Thoracic aorta (tissue), 2 donors: ENCODE measurements around the gene CNDP1. TPM values are rescaled to one million over a fixed set of nuclear protein-coding genes. Genes with fewer than 3 reads are reported as not detected.

Experiments used
- ATAC-seq: fragments of 150-250 bp; one replicate; pipeline ENCODE4 v1.8.0; 2017; ENCODE audit warnings: low read depth; ENCODE audit not compliant: insufficient number of reproducible peaks, low FRiP score
- DNase-seq: peaks from one replicate; pipeline ENCODE4 v3.0.0-alpha.2; 2020; ENCODE audit warnings: low spot score
- H3K27ac ChIP-seq, 2 donors: fragments of 200-600 bp; sonication (generic); 1 replicate in 1 of 2; 2 replicates in 1 of 2; pipeline ENCODE4 v1.5.1; 2016; ENCODE audit warnings: mild to moderate bottlenecking in 2 of 2, moderate library complexity in 2 of 2
- H3K27me3 ChIP-seq: fragments of 200-600 bp; sonication (generic); replicated peaks from 2 replicates; pipeline ENCODE4 v1.6.0; 2016; ENCODE audit warnings: mild to moderate bottlenecking; ENCODE audit not compliant: insufficient read depth
- H3K36me3 ChIP-seq: fragments of 200-600 bp; sonication (generic); one replicate; pipeline ENCODE4 v1.5.1; 2016
- H3K4me1 ChIP-seq, 2 donors: fragments of 200-600 bp; sonication (generic); 1 replicate in 1 of 2; 2 replicates in 1 of 2; pipeline versions ENCODE4 v1.5.1 to v1.6.0; 2016; ENCODE audit warnings: low read depth in 2 of 2, mild to moderate bottlenecking in 1 of 2; ENCODE audit not compliant: control insufficient read depth in 1 of 2
- H3K4me3 ChIP-seq: fragments of 200-600 bp; sonication (generic); 2 replicates; pipeline ENCODE4 v1.5.1; 2016; ENCODE audit warnings: mild to moderate bottlenecking
- H3K9me3 ChIP-seq: fragments of 200-600 bp; sonication (generic); 2 replicates; pipeline ENCODE4 v1.5.1; 2016
- total RNA-seq, 2 donors: library from RNA; depleted of rRNA; stranded (reverse); fragments of >200 nt; gene quantifications; one replicate each; pipeline versions ENCODE4 v1.1.0 to v1.2.3, GENCODE V29; 2016
- TF ChIP-seq, protein P1 (sequence below): fragments of 200-600 bp; sonication (generic); IDR thresholded peaks from one replicate; pipeline ENCODE4 v1.5.1; 2019; ENCODE audit warnings: antibody characterized with exemption

CNDP1 gene
- total RNA-seq, 2 donors from 2014 or later, result not detected

DNA sequence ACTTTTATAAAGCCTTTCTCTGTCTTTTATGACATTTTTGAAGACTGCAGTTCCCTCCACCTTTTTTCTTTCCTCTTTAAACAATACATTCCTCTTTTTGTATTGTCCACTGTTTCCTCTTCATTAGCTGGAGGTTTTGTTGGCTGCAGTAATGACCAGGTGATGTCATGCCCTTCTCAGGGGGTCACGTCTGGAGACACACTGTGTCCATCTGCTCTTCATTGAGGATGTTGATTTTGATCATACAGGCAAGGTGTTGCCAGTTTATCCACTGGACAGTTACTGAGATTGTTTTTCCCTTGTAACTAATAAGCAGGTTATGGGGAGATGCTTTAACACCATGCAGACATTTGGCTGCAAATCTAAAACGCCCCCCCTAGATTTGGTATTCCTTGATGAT lies 83.2 kb downstream of the CNDP1 start:
- TF ChIP-seq, protein P1, sequence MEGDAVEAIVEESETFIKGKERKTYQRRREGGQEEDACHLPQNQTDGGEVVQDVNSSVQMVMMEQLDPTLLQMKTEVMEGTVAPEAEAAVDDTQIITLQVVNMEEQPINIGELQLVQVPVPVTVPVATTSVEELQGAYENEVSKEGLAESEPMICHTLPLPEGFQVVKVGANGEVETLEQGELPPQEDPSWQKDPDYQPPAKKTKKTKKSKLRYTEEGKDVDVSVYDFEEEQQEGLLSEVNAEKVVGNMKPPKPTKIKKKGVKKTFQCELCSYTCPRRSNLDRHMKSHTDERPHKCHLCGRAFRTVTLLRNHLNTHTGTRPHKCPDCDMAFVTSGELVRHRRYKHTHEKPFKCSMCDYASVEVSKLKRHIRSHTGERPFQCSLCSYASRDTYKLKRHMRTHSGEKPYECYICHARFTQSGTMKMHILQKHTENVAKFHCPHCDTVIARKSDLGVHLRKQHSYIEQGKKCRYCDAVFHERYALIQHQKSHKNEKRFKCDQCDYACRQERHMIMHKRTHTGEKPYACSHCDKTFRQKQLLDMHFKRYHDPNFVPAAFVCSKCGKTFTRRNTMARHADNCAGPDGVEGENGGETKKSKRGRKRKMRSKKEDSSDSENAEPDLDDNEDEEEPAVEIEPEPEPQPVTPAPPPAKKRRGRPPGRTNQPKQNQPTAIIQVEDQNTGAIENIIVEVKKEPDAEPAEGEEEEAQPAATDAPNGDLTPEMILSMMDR, result no peak
- H3K27me3 ChIP-seq, result no peaks in the 10 kb centered on the region
- no peaks in the 10 kb centered on the region for H3K9me3 ChIP-seq
- H3K4me3 ChIP-seq, result no peak overlapping the region
- no peak overlapping the region for H3K27ac ChIP-seq
- ATAC-seq (no peak), DNase-seq (no peak)
- no peaks in the 10 kb centered on the region for H3K36me3 ChIP-seq
- no peaks in the 10 kb centered on the region for H3K4me1 ChIP-seq

DNA sequence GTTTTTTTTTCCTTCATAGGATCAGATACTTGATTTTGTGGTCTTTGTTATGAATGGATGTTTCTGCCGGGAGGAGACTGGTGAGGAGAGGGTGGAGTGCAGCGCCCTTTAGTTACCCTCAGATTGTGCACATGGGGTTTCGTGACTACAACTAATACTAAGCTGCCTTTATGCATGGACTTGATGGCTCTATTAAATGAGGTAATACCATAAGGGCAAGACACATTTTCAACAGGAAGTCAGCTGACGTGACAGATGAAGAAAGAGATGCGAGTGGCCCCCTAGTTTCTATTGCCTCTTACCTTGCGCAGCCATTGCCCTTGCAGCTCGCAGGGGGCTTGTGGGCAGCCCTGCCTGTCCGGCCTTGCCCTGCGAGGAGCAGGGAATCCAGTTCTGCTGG lies 87.8 kb downstream of the CNDP1 start:
- TF ChIP-seq, protein P1, result no peak
- Histone ChIP-seq H3K27me3 (no peaks in the 10 kb centered on the region), H3K27ac (no peak overlapping the region), H3K36me3 (no peaks in the 10 kb centered on the region), H3K9me3 (no peaks in the 10 kb centered on the region), H3K4me1 (no peaks in the 10 kb centered on the region), H3K4me3 (no peak overlapping the region)
- DNase-seq (no peak), ATAC-seq (no peak)

DNA sequence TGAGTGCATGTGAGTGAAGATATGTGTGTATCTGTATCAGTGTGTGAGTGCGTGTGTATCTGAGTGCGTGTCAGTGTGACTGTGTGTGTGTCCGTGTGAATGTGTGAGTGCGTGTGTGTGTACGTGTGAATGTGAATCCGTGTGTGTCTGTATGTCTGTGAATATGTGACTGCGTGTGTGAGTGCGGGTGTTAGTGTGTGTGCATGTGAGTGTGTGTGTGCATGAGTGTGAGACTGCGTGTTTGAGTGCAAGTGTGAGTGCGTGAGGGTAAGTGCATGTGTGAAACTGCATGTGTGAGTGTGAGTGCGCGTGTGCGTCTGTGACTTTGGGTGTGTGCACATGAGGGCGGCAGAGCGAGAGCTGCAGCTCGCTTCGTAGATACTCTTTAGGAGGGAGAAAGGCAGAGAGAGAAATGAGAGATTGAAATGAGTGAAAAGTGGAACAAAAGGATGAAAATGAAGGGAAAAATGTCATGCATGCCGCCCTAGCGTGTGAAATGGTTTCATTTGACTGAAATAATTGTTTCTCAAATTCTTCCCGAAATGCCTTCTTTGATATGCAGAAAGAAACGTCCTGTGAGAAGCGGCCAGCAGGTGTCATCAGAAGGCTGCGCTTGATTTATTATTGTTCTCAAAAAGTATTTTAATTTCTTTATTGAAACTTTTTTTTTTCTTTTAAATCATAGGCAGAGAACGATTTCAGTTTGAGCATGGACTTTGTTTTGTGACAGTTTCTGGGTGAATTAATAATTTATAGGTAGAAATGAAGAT lies 88.9 kb downstream of the CNDP1 start:
- DNase-seq, result no peak
- no peaks in the 10 kb centered on the region for H3K36me3 ChIP-seq
- ATAC-seq, result no peak
- no peaks in the 10 kb centered on the region for H3K4me1 ChIP-seq
- no peaks in the 10 kb centered on the region for H3K9me3 ChIP-seq
- no peak overlapping the region for H3K27ac ChIP-seq
- H3K27me3 ChIP-seq, result no peaks in the 10 kb centered on the region
- H3K4me3 ChIP-seq, result no peak overlapping the region
- TF ChIP-seq, protein P1, result no peak

DNA sequence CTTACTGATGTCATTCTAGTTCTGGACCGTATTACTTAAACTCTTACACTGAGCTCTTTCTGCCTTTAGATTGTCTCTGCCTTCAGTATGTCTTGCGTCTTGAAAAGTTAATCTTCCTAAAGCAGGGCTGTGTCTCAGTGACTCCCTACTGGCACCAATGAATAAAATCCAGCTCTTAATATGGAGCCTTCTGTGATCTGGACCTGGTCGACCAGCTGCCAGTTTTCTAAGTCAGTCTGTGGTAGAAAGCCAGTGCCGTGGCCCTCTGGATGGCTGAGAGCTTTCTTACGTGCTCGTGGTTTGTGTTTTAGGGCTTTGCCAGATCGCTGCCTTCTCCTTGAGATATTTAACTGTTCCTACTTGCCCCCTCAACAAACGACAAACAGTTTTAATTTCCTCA lies 90.2 kb downstream of the CNDP1 start:
- Histone ChIP-seq H3K4me1 (no peaks in the 10 kb centered on the region), H3K27ac (no peak overlapping the region), H3K27me3 (no peaks in the 10 kb centered on the region), H3K9me3 (no peaks in the 10 kb centered on the region), H3K4me3 (no peak overlapping the region), H3K36me3 (no peaks in the 10 kb centered on the region)
- DNase-seq (no peak), ATAC-seq (no peak)
- TF ChIP-seq, protein P1, result no peak

DNA sequence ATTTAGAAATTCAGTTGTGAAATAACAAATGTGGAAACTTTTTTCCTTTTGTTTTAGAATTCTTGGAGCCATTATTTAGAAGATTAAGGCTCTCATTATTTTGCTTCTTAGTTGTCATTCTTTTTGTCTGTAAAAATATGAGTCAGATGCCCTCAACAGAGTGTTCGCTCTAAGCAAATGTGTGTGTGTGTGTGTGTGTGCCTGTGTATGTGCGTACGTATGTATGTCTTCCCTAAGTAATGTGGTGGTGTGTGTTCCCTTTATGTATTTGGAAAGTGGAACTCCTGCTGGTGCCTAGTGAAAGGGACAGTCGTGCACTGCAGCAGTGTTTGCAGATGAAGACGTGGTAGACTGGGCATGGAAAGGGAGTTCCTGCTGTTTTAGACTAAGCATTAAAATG lies 90.9 kb downstream of the CNDP1 start:
- Histone ChIP-seq H3K4me3 (no peak overlapping the region), H3K36me3 (no peaks in the 10 kb centered on the region), H3K27ac (no peak overlapping the region), H3K4me1 (no peaks in the 10 kb centered on the region), H3K27me3 (no peaks in the 10 kb centered on the region), H3K9me3 (no peaks in the 10 kb centered on the region)
- TF ChIP-seq, protein P1, result no peak
- no peak for ATAC-seq
- DNase-seq, result no peak
